ENCODE data around the gene CARD14.

CARD14 gene

GRCh38 chr17:80246726-80247125, 76.9 kb downstream of the CARD14 start:
- Histone ChIP-seq H3K36me3 (ENCODE audit: insufficient read depth, low read length) (peaks cover 28% of the 10 kb centered on the region), H3K27ac (ENCODE audit: low read depth, low read length) (no peak overlapping the region), H3K9ac (ENCODE audit: low read depth, low read length) (no peak overlapping the region), H3K9me3 (ENCODE audit: insufficient read depth, low read depth, low read length) (no peaks in the 10 kb centered on the region), H3K4me3 (ENCODE audit: low read length) (no peak overlapping the region), H3K4me1 (ENCODE audit: insufficient read depth, low read length) (no peaks in the 10 kb centered on the region), H3K27me3 (ENCODE audit: insufficient read depth, low read length) (no peaks in the 10 kb centered on the region)
- WGBS, result 87% methylated on average over 7 of the region's 8 CpGs

DNA sequence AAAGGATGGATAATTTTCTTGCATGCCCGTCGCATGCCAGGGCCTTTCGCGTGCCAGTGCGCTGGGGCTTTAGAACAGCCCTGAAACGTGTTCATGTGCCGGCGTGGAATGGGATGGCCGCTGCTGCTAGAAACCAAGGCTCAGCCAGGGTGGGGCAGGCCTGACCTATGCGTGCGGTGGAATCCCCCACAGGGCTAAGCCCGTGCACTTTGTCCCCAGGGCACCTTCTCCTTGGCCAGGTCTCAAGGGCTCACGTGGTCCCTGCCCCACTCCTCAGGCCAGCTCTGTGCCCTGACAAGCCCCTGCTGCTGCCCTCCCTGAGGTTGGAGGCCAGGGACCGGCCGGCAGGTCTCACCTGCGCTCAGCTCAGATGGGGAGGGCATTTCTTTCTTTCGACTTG, 77.7 kb downstream of the CARD14 start:
- Histone ChIP-seq H3K9me3 (ENCODE audit: insufficient read depth, low read depth, low read length) (no peaks in the 10 kb centered on the region), H3K4me1 (ENCODE audit: insufficient read depth, low read length) (no peaks in the 10 kb centered on the region), H3K9ac (ENCODE audit: low read depth, low read length) (no peak overlapping the region), H3K4me3 (ENCODE audit: low read length) (no peak overlapping the region), H3K27me3 (ENCODE audit: insufficient read depth, low read length) (no peaks in the 10 kb centered on the region), H3K27ac (ENCODE audit: low read depth, low read length) (no peak overlapping the region), H3K36me3 (ENCODE audit: insufficient read depth, low read length) (peaks cover 23% of the 10 kb centered on the region; the same call in 1 of the 2 replicates)
- WGBS, result 95% methylated on average over 17 of the region's 17 CpGs

DNA sequence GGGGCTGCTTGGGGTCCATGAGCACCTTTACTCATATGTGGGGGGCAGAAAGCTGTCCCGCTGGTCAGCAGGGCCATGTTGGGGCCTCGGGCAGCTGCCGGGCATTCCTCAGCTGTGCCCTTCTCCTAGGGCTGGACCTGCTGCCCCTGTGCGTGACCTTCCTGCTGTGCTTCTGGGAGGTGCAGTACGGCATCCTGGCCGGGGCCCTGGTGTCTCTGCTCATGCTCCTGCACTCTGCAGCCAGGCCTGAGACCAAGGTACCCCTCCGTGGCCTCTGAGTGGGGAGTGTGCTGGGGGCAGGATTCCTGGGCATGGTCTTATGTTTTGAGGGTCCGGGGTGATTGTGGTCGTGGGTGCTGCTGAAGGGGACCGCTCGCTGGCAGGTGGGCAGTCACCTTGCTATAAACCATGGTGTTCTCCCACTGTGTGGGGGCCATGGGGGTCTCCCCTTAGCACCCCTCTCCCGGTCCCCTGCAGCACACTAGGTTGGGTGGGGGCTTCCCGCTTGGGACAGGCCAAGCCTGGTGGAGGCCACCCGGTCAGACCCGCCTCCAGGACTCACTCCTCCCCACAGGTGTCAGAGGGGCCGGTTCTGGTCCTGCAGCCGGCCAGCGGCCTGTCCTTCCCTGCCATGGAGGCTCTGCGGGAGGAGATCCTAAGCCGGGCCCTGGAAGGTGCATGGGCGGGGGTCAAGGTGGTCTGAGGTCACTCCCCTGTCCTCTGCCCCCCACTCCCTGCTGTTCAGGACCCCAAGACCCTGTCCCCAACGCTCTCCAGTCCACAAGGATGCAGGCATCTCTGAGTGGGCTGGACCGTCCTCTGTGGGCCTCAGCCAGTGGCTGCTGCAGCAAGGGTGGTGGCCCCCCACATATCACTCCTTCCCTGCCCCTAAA, 78.4 kb downstream of the CARD14 start:
- Histone ChIP-seq H3K9ac (ENCODE audit: low read depth, low read length) (no peak overlapping the region), H3K4me3 (ENCODE audit: low read length) (no peak overlapping the region), H3K27ac (ENCODE audit: low read depth, low read length) (no peak overlapping the region), H3K36me3 (ENCODE audit: insufficient read depth, low read length) (peaks cover 23% of the 10 kb centered on the region; the same call in 1 of the 2 replicates), H3K27me3 (ENCODE audit: insufficient read depth, low read length) (no peaks in the 10 kb centered on the region), H3K4me1 (ENCODE audit: insufficient read depth, low read length) (no peaks in the 10 kb centered on the region), H3K9me3 (ENCODE audit: insufficient read depth, low read depth, low read length) (no peaks in the 10 kb centered on the region)
- 96% methylated on average over 23 of the region's 23 CpGs for WGBS

DNA sequence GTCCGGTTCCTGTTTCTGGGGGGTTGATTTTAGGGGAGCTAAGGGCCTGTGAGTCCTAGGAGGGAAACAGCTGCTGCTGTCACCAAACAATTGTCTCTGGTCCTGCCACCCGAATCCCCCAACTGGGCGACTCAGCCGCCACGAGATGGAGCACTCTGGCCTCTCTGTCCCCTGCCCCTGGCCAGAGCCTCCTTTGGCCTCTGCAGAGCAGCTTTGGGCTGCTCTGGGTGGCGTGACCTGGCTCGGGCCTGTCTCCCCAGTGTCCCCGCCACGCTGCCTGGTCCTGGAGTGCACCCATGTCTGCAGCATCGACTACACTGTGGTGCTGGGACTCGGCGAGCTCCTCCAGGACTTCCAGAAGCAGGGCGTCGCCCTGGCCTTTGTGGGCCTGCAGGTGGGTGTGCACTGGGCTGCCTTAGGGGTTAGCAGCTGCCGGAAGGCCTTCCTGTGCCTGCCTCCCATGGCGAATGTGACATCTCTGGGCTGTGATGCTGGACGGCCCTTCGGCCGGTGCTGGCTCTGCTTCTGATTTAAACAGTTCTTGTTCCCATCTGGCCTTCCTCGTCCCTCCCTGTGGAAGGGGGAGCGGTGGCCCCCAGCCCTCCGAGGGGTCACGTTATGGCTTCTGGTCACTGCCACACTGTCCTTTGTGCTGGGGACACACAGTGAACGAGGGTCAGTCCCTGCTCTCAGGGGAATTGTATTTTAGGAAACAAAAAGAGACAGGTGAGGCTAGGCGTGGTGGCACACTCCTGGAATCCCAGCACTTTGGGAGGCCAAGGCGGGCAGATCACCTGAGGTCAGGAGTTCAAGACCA, 79.3 kb downstream of the CARD14 start:
- H3K9ac ChIP-seq (ENCODE audit: low read depth, low read length), result no peak overlapping the region
- H3K36me3 ChIP-seq (ENCODE audit: insufficient read depth, low read length), result peaks cover 21% of the 10 kb centered on the region; the same call in 1 of the 2 replicates
- no peaks in the 10 kb centered on the region for H3K9me3 ChIP-seq (ENCODE audit: insufficient read depth, low read depth, low read length)
- H3K27me3 ChIP-seq (ENCODE audit: insufficient read depth, low read length), result no peaks in the 10 kb centered on the region
- 93% methylated on average over 25 of the region's 26 CpGs for WGBS
- H3K4me3 ChIP-seq (ENCODE audit: low read length), result no peak overlapping the region
- H3K27ac ChIP-seq (ENCODE audit: low read depth, low read length), result no peak overlapping the region
- H3K4me1 ChIP-seq (ENCODE audit: insufficient read depth, low read length), result no peaks in the 10 kb centered on the region

DNA sequence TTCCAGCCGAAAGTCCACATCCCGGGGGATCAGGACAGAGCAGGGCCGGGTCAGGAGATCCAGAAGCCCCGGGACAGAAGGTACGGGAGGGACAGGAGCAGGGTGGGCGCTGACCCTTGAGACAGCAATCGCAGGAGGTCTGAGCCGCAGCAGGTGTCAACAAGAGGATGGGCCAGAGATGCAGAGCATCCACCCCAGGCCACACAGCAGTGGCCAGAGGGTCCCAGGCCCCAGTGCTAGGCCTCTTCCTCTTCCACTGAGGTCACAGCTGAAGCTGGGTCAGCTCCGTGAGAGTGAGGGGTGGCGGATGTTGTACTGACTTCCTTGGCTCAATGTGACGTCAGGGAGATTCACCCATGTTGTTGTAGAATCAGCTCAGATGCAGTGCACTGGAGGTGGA, 82.1 kb downstream of the CARD14 start:
- no peaks in the 10 kb centered on the region for H3K4me1 ChIP-seq (ENCODE audit: insufficient read depth, low read length)
- no peak overlapping the region for H3K9ac ChIP-seq (ENCODE audit: low read depth, low read length)
- no peaks in the 10 kb centered on the region for H3K9me3 ChIP-seq (ENCODE audit: insufficient read depth, low read depth, low read length)
- peaks cover 6% of the 10 kb centered on the region; the same call in 1 of the 2 replicates for H3K36me3 ChIP-seq (ENCODE audit: insufficient read depth, low read length)
- no peak overlapping the region for H3K4me3 ChIP-seq (ENCODE audit: low read length)
- 94% methylated on average over 11 of the region's 11 CpGs for WGBS
- no peaks in the 10 kb centered on the region for H3K27me3 ChIP-seq (ENCODE audit: insufficient read depth, low read length)
- no peak overlapping the region for H3K27ac ChIP-seq (ENCODE audit: low read depth, low read length)

- WGBS, result 76% methylated on average over 13 of the region's 13 CpGs
- Histone ChIP-seq H3K9ac (ENCODE audit: low read depth, low read length) (no peak overlapping the region), H3K27ac (ENCODE audit: low read depth, low read length) (no peak overlapping the region), H3K4me3 (ENCODE audit: low read length) (no peak overlapping the region), H3K4me1 (ENCODE audit: insufficient read depth, low read length) (peaks cover 2% of the 10 kb centered on the region; the same call in 1 of the 2 replicates), H3K36me3 (ENCODE audit: insufficient read depth, low read length) (peaks cover 6% of the 10 kb centered on the region; the same call in 1 of the 2 replicates), H3K9me3 (ENCODE audit: insufficient read depth, low read depth, low read length) (no peaks in the 10 kb centered on the region), H3K27me3 (ENCODE audit: insufficient read depth, low read length) (no peaks in the 10 kb centered on the region)
Observed at GRCh38 chr17:80252871-80253270, 83.0 kb downstream of the CARD14 start.

DNA sequence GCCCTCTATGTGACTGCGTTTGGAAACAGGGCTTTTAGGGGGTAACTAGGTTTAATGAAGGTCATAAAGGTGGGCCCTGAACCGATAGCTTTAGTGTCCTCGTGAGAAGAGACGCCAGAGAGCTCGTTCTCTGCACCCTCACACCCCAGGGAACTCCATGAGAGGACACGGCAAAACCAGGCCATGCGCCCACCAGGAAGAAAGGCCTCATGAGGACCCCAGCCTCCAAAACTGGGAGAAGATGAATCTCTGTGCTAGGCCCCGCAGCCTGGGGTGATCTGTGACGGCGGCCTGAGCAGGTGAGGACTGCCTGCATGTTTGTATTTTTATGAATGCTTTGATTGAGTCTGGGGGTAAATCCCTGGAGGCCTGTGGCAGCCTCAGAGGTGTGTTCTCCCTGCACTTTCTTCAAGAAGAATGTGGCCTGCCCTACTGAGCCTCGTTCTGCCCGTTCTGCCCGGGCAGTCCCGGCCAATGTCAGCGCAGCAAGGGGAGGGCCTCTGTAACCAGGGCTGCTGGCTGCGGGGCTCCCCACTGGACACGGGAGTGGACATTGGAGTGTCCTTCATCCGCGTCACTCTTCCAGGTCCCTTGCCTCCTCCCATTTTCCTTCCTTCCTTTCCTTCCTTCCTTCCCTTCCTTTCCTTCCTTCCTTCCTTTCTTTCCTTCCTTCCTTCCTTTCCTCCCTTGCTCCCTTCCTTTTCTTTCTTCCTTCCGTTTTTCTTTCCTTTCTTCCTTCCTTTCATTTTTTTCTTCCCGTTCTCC, 84.0 kb downstream of the CARD14 start:
- H3K4me1 ChIP-seq (ENCODE audit: insufficient read depth, low read length), result peaks cover 9% of the 10 kb centered on the region; the same call in 1 of the 2 replicates
- WGBS, result 92% methylated on average over 21 of the region's 21 CpGs
- no peak overlapping the region for H3K4me3 ChIP-seq (ENCODE audit: low read length)
- H3K9me3 ChIP-seq (ENCODE audit: insufficient read depth, low read depth, low read length), result no peaks in the 10 kb centered on the region
- no peak overlapping the region for H3K9ac ChIP-seq (ENCODE audit: low read depth, low read length)
- H3K36me3 ChIP-seq (ENCODE audit: insufficient read depth, low read length), result peaks cover 6% of the 10 kb centered on the region; the same call in 1 of the 2 replicates
- H3K27ac ChIP-seq (ENCODE audit: low read depth, low read length), result no peak overlapping the region
- no peaks in the 10 kb centered on the region for H3K27me3 ChIP-seq (ENCODE audit: insufficient read depth, low read length)

DNA sequence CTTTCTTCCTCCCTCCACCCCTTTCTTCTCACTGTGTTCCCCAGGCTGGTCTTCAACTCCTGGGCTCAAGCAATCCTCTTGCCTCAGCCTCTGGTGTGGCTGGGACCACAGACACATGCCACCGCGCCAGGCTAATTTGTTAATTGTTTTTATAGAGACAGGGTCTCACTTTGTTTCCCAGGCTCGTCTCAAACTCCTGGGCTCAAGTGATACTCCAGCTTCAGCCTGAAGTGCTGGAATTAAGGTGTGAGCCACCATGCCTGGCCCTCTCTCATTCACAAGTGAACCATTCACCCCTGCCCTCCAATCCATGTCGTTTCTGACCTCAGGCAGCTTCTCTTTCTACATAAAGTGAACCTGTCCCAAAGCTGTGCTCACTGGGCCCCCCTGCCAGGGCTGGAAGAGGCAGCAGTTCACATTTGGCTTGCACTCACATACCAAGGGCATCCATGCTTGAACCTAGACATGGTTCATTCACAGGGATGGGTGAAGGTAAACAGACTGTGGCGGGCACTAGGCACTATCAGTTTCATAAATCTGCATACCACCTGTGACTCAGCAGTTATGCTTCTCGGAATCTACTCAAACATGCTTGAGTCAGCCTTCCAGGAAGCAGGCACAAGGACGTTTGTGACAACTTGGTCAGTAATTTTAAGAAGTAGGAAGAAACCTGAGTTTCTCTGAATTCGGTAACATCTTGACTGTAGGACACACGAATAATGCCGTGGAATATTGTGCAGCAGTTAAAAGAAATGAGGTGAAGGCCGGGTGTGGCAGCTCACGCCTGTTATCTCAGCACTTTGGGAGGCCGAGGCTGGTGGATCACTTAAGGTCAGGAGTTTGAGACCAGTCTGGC, 84.8 kb downstream of the CARD14 start:
- Histone ChIP-seq H3K27ac (ENCODE audit: low read depth, low read length) (peak overlapping the region; percentile 41), H3K27me3 (ENCODE audit: insufficient read depth, low read length) (no peaks in the 10 kb centered on the region), H3K4me3 (ENCODE audit: low read length) (no peak overlapping the region), H3K4me1 (ENCODE audit: insufficient read depth, low read length) (peaks cover 9% of the 10 kb centered on the region; the same call in 1 of the 2 replicates), H3K9me3 (ENCODE audit: insufficient read depth, low read depth, low read length) (no peaks in the 10 kb centered on the region), H3K9ac (ENCODE audit: low read depth, low read length) (no peak overlapping the region), H3K36me3 (ENCODE audit: insufficient read depth, low read length) (peaks cover 6% of the 10 kb centered on the region; the same call in 1 of the 2 replicates)
- 90% methylated on average over 13 of the region's 13 CpGs for WGBS

- no peaks in the 10 kb centered on the region for H3K9me3 ChIP-seq (ENCODE audit: insufficient read depth, low read depth, low read length)
- H3K4me1 ChIP-seq (ENCODE audit: insufficient read depth, low read length), result peaks cover 9% of the 10 kb centered on the region; the same call in 1 of the 2 replicates
- H3K27me3 ChIP-seq (ENCODE audit: insufficient read depth, low read length), result no peaks in the 10 kb centered on the region
- H3K9ac ChIP-seq (ENCODE audit: low read depth, low read length), result no peak overlapping the region
- H3K27ac ChIP-seq (ENCODE audit: low read depth, low read length), result no peak overlapping the region
- no peak overlapping the region for H3K4me3 ChIP-seq (ENCODE audit: low read length)
- H3K36me3 ChIP-seq (ENCODE audit: insufficient read depth, low read length), result peaks cover 6% of the 10 kb centered on the region; the same call in 1 of the 2 replicates
- 96% methylated on average over 5 of the region's 5 CpGs for WGBS
Observed at GRCh38 chr17:80256034-80256350, 86.2 kb downstream of the CARD14 start.

DNA sequence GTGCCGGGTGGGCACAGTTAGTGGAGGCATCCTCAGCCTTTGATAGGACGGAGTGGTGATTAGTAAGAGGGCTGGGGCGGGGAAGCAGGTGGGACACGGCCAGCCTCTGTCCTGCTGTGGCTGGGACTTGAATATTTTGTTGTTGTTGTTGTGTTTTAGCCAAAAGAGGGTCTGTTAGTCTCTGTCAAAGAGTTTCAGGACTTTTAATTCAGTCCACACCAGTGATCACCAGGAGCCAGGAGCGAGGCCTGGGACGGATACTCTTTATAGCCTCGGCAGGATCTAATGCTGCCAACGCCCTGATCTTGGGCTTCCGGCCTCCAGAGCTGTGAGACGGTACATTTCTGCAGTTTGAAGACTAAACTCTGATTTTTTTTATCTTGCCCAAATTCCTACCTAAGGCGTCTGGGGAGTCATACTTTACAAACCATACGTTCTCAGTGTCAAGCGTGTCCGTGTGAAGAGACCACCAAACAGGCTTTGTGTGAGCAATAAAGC, 87.9 kb downstream of the CARD14 start:
- Histone ChIP-seq H3K27me3 (ENCODE audit: insufficient read depth, low read length) (no peaks in the 10 kb centered on the region), H3K27ac (ENCODE audit: low read depth, low read length) (peak overlapping the region; percentile 80), H3K9ac (ENCODE audit: low read depth, low read length) (no peak overlapping the region), H3K4me1 (ENCODE audit: insufficient read depth, low read length) (peaks cover 18% of the 10 kb centered on the region; the same call in 1 of the 2 replicates), H3K4me3 (ENCODE audit: low read length) (no peak overlapping the region), H3K9me3 (ENCODE audit: insufficient read depth, low read depth, low read length) (no peaks in the 10 kb centered on the region), H3K36me3 (ENCODE audit: insufficient read depth, low read length) (0 out of 2 replicates have a peak, but pooled peaks cover 4% of the 10 kb centered on the region)
- 74% methylated on average over 14 of the region's 14 CpGs for WGBS
